ENCODE results near the gene PNKP. TPM values are rescaled to one million over a fixed set of nuclear protein-coding genes. Genes with fewer than 3 reads are reported as not detected.

PNKP gene
- total RNA-seq, 1 experiment from 2014 or later = 146 TPM

DNA sequence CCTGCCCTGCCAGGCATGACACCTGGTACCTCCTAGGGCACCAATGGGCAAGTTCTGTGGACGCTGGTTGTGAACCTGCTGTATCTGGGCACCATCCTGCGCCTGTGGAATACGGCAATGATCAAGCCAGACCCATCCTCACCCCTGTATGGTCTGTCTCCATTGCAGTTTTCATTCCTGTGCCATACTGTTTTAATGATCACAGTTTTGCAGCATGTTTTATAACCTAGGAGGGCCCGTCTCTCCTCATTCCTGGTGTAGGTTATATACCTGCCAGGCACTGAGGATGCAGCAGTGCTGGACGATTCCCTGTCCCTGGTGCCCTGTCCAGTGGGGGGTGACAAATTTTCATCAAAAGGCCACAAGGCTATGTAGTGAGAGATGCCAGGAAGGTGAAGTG is 15.7 kb upstream of the PNKP start:
- ChIA-PET CTCF (no interaction called here), POLR2A (no interaction called here)
- no peak overlapping the region for H3K27ac Mint-ChIP-seq
- TF ChIP-seq NR1H2 (CRISPR knock-in tag; IDR thresholded peaks at IDR 0.05) = no peak
- no peak for TF ChIP-seq MXD4 (CRISPR knock-in tag; IDR thresholded peaks at IDR 0.05; ENCODE audit: borderline replicate concordance)
- TF ChIP-seq ZNF416 (CRISPR knock-in tag; IDR thresholded peaks at IDR 0.05) = no peak
- TF ChIP-seq NFE2L1 (CRISPR knock-in tag; IDR thresholded peaks at IDR 0.05) = no peak
- TF ChIP-seq, protein P1, sequence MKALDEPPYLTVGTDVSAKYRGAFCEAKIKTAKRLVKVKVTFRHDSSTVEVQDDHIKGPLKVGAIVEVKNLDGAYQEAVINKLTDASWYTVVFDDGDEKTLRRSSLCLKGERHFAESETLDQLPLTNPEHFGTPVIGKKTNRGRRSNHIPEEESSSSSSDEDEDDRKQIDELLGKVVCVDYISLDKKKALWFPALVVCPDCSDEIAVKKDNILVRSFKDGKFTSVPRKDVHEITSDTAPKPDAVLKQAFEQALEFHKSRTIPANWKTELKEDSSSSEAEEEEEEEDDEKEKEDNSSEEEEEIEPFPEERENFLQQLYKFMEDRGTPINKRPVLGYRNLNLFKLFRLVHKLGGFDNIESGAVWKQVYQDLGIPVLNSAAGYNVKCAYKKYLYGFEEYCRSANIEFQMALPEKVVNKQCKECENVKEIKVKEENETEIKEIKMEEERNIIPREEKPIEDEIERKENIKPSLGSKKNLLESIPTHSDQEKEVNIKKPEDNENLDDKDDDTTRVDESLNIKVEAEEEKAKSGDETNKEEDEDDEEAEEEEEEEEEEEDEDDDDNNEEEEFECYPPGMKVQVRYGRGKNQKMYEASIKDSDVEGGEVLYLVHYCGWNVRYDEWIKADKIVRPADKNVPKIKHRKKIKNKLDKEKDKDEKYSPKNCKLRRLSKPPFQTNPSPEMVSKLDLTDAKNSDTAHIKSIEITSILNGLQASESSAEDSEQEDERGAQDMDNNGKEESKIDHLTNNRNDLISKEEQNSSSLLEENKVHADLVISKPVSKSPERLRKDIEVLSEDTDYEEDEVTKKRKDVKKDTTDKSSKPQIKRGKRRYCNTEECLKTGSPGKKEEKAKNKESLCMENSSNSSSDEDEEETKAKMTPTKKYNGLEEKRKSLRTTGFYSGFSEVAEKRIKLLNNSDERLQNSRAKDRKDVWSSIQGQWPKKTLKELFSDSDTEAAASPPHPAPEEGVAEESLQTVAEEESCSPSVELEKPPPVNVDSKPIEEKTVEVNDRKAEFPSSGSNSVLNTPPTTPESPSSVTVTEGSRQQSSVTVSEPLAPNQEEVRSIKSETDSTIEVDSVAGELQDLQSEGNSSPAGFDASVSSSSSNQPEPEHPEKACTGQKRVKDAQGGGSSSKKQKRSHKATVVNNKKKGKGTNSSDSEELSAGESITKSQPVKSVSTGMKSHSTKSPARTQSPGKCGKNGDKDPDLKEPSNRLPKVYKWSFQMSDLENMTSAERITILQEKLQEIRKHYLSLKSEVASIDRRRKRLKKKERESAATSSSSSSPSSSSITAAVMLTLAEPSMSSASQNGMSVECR (CRISPR knock-in tag; IDR thresholded peaks at IDR 0.05; ENCODE audit: borderline replicate concordance) = no peak
- TF ChIP-seq, protein P2, sequence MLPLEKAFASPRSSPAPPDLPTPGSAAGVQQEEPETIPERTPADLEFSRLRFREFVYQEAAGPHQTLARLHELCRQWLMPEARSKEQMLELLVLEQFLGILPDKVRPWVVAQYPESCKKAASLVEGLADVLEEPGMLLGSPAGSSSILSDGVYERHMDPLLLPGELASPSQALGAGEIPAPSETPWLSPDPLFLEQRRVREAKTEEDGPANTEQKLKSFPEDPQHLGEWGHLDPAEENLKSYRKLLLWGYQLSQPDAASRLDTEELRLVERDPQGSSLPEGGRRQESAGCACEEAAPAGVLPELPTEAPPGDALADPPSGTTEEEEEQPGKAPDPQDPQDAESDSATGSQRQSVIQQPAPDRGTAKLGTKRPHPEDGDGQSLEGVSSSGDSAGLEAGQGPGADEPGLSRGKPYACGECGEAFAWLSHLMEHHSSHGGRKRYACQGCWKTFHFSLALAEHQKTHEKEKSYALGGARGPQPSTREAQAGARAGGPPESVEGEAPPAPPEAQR (CRISPR knock-in tag; IDR thresholded peaks at IDR 0.05) = no peak
- no peak for TF ChIP-seq PRRX2 (CRISPR knock-in tag; IDR thresholded peaks at IDR 0.05)
- TF ChIP-seq JAZF1 (CRISPR knock-in tag; IDR thresholded peaks at IDR 0.05) = no peak
- no peak for TF ChIP-seq USF2 (CRISPR knock-in tag; IDR thresholded peaks at IDR 0.05)
- TF ChIP-seq ZBTB21 (CRISPR knock-in tag; IDR thresholded peaks at IDR 0.05; ENCODE audit: borderline replicate concordance) = no peak
- TF ChIP-seq KAT7 (CRISPR knock-in tag; IDR thresholded peaks at IDR 0.05; ENCODE audit: borderline replicate concordance) = no peak
- TF ChIP-seq FOXP4 (CRISPR knock-in tag; IDR thresholded peaks at IDR 0.05) = no peak
- TF ChIP-seq FOXJ3 (CRISPR knock-in tag; IDR thresholded peaks at IDR 0.05; ENCODE audit: borderline replicate concordance) = no peak
- TF ChIP-seq SMAD4 (CRISPR knock-in tag; IDR thresholded peaks at IDR 0.05) = no peak
- TF ChIP-seq TEAD1 (CRISPR knock-in tag; IDR thresholded peaks at IDR 0.05) = no peak
- TF ChIP-seq CBFB (CRISPR knock-in tag; IDR thresholded peaks at IDR 0.05; ENCODE audit: low read depth) = no peak
- no peak for TF ChIP-seq TP53 (CRISPR knock-in tag; IDR thresholded peaks at IDR 0.05)
- TF ChIP-seq ZNF219 (CRISPR knock-in tag; IDR thresholded peaks at IDR 0.05; ENCODE audit: borderline replicate concordance) = no peak
- no peak for ATAC-seq
- no peak for DNase-seq (ENCODE audit: low spot score)
- no peaks in the 10 kb centered on the region for H3K27me3 Mint-ChIP-seq (ENCODE audit: low read depth)
- H3K9me3 Mint-ChIP-seq = no peaks in the 10 kb centered on the region
- no peak overlapping the region for H3K4me3 Mint-ChIP-seq
- H3K4me1 Mint-ChIP-seq = peaks cover 12% of the 10 kb centered on the region
- peaks cover 61% of the 10 kb centered on the region for H3K36me3 Mint-ChIP-seq

DNA sequence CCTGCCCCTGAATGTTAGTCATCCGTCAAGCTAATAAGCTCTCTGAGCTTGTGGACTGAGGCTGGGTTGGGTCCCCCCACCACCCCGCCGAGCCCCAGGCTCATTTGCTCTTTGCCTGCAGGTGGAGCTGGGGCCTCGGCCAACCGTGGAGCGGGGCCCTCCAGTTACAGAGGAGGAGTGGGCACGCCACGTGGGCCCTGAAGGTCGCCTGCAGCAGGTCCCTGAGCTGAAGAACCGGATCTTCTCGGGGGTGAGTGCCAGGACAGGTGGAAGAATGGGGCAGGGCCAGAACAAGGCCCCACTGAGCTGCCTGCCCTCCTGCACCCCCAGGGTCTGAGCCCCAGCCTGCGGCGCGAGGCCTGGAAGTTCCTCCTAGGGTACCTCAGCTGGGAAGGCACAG is 15.3 kb upstream of the PNKP start:
- Mint-ChIP-seq H3K27ac (no peak overlapping the region), H3K4me3 (no peak overlapping the region), H3K36me3 (peaks cover 61% of the 10 kb centered on the region), H3K27me3 (ENCODE audit: low read depth) (no peaks in the 10 kb centered on the region), H3K4me1 (peaks cover 14% of the 10 kb centered on the region), H3K9me3 (no peaks in the 10 kb centered on the region)
- DNase-seq (ENCODE audit: low spot score) (no peak), ATAC-seq (no peak)
- CTCF ChIA-PET = no interaction called here
- POLR2A ChIA-PET = no interaction called here
- TF ChIP-seq, protein P1 (CRISPR knock-in tag; IDR thresholded peaks at IDR 0.05; ENCODE audit: borderline replicate concordance) = no peak
- TF ChIP-seq, protein P2 (CRISPR knock-in tag; IDR thresholded peaks at IDR 0.05) = no peak
- TF ChIP-seq, protein P3, sequence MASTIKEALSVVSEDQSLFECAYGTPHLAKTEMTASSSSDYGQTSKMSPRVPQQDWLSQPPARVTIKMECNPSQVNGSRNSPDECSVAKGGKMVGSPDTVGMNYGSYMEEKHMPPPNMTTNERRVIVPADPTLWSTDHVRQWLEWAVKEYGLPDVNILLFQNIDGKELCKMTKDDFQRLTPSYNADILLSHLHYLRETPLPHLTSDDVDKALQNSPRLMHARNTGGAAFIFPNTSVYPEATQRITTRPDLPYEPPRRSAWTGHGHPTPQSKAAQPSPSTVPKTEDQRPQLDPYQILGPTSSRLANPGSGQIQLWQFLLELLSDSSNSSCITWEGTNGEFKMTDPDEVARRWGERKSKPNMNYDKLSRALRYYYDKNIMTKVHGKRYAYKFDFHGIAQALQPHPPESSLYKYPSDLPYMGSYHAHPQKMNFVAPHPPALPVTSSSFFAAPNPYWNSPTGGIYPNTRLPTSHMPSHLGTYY (CRISPR knock-in tag; IDR thresholded peaks at IDR 0.05) = no peak
- TF ChIP-seq NFYB (CRISPR knock-in tag; conservative IDR thresholded peaks at IDR 0.05; ENCODE audit: low read depth) = no peak
